ENCODE data around the gene ORC2.
A peak's percentile ranks its signal among the peaks of the same experiment; 100 is the strongest.
"Not testable (repeated sequence)": the region's sequence is repeated elsewhere in the genome, so short reads cannot be mapped to it uniquely, and the experiment has no call there.

ORC2 gene

GRCh38 chr2:200944467-200945394, 18.7 kb downstream of the ORC2 start:
- in situ Hi-C loops (cut with MboI; ENCODE audit: low pct_unique_long_range_greater_than_20kb, low sequenced_read_pairs): no loop called here

GRCh38 chr2:200943527-200944105, 19.8 kb downstream of the ORC2 start:
- in situ Hi-C loops (cut with MboI; ENCODE audit: low pct_unique_long_range_greater_than_20kb, low sequenced_read_pairs): no loop called here
- no peak for DNase-seq

More at GRCh38 chr2:200944467-200945394, 18.7 kb downstream of the ORC2 start:
- no peak for DNase-seq

- DNase-seq: no peak
- in situ Hi-C loops (cut with MboI; ENCODE audit: low pct_unique_long_range_greater_than_20kb, low sequenced_read_pairs): no loop called here
These were observed 23.6 kb downstream of the ORC2 start for GRCh38 chr2:200939832-200940231.

- in situ Hi-C loops (cut with MboI; ENCODE audit: low pct_unique_long_range_greater_than_20kb, low sequenced_read_pairs): no loop called here
- no peak for DNase-seq
These were observed 32.4 kb downstream of the ORC2 start for GRCh38 chr2:200930947-200931626.

- in situ Hi-C loops (cut with MboI; ENCODE audit: low pct_unique_long_range_greater_than_20kb, low sequenced_read_pairs): no loop called here
- DNase-seq: no peak
These were observed 33.9 kb downstream of the ORC2 start for GRCh38 chr2:200929334-200930249.

GRCh38 chr2:200922439-200922838, 41.0 kb downstream of the ORC2 start:
- in situ Hi-C loops (cut with MboI; ENCODE audit: low pct_unique_long_range_greater_than_20kb, low sequenced_read_pairs): no loop called here
- DNase-seq: no peak

- in situ Hi-C loops (cut with MboI; ENCODE audit: low pct_unique_long_range_greater_than_20kb, low sequenced_read_pairs): no loop called here
- no peak for DNase-seq
These were observed 49.8 kb downstream of the ORC2 start for GRCh38 chr2:200913654-200914053.

GRCh38 chr2:200909958-200910357, 53.5 kb downstream of the ORC2 start:
- in situ Hi-C loops (cut with MboI; ENCODE audit: low pct_unique_long_range_greater_than_20kb, low sequenced_read_pairs): no loop called here
- DNase-seq: no peak

- peak; percentile 64 for DNase-seq
- in situ Hi-C loops (cut with MboI; ENCODE audit: low pct_unique_long_range_greater_than_20kb, low sequenced_read_pairs): no loop called here
These were observed 57.7 kb downstream of the ORC2 start for GRCh38 chr2:200905618-200906296.

- DNase-seq: peak; percentile 94
- in situ Hi-C loops (cut with MboI; ENCODE audit: low pct_unique_long_range_greater_than_20kb, low sequenced_read_pairs): no loop called here
These were observed 61.9 kb downstream of the ORC2 start for GRCh38 chr2:200901459-200902072.

GRCh38 chr2:200899482-200899881, 64.0 kb downstream of the ORC2 start:
- DNase-seq: no peak
- in situ Hi-C loops (cut with MboI; ENCODE audit: low pct_unique_long_range_greater_than_20kb, low sequenced_read_pairs): no loop called here

GRCh38 chr2:200888704-200889625, 74.5 kb downstream of the ORC2 start, which contains the start of the genes NIF3L1 and PPIL3:
Gene NIF3L1 (plus strand): TSS chr2:200889371. CDS start chr2:200891944, 2,573 bp downstream.
Gene PPIL3 (minus strand): TSS chr2:200889077. CDS start chr2:200887615, 1,462 bp downstream.
- peak; percentile 99 for DNase-seq
- in situ Hi-C loops (cut with MboI; ENCODE audit: low pct_unique_long_range_greater_than_20kb, low sequenced_read_pairs): no loop called here

GRCh38 chr2:200881715-200882249, 81.7 kb downstream of the ORC2 start:
- DNase-seq; in situ Hi-C loops (cut with MboI; ENCODE audit: low pct_unique_long_range_greater_than_20kb, low sequenced_read_pairs): not testable (repeated sequence)

- no peak for DNase-seq
- in situ Hi-C loops (cut with MboI; ENCODE audit: low pct_unique_long_range_greater_than_20kb, low sequenced_read_pairs): no loop called here
These were observed 85.1 kb downstream of the ORC2 start for GRCh38 chr2:200878289-200878880.

GRCh38 chr2:200877443-200877842, 86.0 kb downstream of the ORC2 start:
- in situ Hi-C loops (cut with MboI; ENCODE audit: low pct_unique_long_range_greater_than_20kb, low sequenced_read_pairs): no loop called here
- DNase-seq: no peak

GRCh38 chr2:200873560-200873959, 89.9 kb downstream of the ORC2 start:
- in situ Hi-C loops (cut with MboI; ENCODE audit: low pct_unique_long_range_greater_than_20kb, low sequenced_read_pairs): no loop called here
- no peak for DNase-seq
